ENCODE results near the gene RBM39.
"Not testable (repeated sequence)": the region's sequence is repeated elsewhere in the genome, so short reads cannot be mapped to it uniquely, and the experiment has no call there.

The RBM39 gene

DNA sequence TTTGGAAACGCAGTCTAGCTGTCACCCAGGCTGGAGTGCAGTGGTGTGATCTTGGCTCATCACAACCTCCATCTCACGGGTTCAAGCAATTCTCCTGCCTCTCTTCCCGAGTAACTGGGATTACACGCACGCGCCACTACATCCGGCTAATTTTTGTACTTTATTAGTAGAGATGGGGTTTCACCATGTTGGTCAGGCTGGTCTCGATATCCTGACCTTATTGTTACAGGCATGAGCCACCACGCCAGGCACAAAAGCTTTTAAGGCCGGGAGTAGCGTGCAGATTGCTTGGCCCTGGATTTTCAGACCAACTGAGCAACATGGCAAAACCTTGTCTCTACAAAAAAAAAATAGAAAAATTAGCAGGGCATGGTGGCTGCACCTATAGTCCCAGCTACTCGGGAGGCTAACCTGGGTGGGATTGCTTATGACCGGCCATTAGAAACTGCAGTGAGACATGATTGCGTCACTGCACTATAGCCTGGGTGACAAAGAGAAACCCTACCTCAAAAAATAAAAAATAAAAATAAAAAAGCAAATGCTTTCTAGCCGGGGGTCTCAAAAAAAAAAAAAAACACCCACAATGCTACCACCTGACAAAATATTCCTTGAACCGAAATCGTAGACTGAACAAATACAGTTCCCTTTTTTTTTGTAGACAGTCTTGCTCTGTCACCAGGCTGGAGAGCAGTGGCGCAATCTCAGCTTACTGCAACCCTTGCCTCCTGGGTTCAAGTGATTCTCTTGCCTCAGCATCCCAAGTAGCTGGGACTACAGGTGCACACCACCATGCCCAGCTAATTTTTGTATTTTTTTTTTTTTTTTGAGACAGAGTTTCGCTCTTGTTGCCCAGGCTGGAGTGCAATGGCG lies 15.0 kb downstream of the RBM39 start:
- no peak for DNase-seq (ENCODE audit: low read depth in 2 of 2)

DNA sequence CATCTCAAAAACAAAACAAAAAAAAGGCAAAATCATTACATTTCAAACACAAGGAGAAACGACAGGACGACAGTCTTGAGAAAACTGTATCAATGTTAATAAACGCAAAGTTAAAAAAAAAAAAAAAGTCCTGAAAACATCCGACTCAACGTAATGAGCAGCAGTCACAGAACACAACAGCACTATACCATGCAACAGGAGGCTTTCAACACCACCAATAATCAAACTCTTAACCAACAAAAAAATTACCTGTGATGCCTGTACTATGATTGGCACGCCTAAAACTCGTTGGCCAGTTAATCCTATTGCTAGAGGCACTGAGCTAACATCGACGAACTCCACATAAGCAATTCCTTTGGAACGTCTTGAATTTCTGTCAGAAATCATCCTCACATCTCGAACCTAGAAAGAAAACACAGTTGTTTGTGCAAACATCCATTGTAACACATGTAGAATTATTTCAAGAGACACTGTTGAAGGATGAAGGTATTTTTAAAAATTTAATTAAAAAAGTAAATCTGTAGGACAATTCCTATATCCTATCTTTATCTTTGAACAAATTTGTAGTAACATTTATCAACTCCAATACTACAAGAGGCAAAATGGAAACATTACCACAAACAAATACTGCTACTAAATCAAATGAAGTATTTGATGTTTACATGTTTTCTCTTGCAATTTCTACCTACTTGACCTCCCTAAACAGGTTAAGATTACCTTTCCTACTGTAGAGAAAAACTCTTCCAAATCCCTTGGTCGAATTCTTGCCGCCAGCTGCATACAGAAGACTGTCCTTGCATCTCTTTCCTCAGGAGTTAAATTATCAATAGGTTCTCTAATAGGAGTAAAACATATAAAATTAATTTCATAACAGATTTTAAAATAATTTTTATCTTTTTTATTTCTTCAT lies 17.5 kb downstream of the RBM39 start:
- DNase-seq (ENCODE audit: low read depth in 2 of 2): no peak

DNA sequence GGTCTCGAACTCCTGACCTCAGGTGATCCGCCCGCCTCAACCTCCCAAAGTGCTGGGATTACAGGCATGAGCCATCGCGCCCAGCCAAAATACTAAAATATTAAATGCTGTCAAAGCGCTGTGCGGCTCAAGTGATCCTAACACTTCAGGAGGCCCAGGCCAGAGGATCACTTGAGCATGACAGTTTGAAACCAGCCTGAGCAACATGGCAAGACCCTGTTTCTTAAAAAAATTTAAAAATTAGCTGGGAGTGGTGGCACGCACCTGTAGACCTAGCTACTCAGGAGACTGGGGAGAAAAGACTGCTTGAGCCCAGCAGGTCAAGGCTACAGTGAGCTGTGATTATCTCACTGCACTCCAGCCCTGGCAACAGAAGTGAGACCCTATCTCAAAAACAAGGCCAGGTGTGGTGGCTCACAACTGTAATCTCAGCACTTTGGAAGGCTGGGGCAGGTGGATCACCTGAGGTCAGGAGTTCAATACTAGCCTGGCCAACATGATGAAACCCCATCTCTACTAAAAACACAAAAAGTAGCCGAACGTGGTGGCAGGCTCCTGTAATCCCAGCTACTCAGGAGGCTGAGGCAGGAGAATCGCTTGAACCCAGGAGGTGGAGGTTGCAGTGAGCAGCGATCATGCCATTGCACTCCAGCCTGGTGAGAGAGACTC lies 18.3 kb downstream of the RBM39 start:
- DNase-seq (ENCODE audit: low read depth in 2 of 2): not testable (repeated sequence)

DNA sequence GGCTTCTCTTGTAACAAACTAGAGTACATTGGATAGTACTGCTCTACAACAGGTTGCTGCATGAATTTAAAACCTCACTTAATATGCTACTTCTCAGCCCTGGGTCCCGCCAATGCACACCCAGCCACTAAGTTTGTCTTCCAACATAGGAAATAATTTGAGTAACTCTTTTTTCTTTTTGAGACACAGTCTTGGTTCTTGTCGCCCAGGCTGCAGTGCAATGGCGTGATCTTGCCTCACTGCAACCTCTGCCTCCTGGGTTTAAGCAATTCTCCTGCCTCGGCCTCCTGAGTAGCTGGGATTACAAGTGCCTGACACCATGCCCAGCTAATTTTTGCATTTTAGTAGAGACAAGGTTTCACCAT lies 18.8 kb downstream of the RBM39 start:
- not testable (repeated sequence) for DNase-seq (ENCODE audit: low read depth in 2 of 2)

DNA sequence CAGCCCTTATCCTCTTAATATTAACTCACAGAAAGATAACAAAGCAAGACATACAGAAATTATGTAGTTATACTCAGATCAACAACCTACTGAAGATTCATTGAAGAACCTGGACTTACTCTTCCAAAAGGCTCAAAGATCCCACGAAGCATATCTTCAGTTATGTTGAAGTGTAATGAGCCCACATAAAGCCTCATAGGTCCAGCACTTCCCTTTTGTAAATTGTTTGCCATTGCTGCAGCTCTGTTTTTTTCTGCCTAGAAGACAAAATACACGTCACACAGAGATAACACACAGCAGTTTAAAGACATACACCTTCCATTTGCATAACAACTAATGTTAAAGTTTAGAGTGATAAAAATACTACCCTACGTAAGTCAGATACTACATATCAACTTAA lies 20.4 kb downstream of the RBM39 start:
- no peak for DNase-seq (ENCODE audit: low read depth in 2 of 2)

DNA sequence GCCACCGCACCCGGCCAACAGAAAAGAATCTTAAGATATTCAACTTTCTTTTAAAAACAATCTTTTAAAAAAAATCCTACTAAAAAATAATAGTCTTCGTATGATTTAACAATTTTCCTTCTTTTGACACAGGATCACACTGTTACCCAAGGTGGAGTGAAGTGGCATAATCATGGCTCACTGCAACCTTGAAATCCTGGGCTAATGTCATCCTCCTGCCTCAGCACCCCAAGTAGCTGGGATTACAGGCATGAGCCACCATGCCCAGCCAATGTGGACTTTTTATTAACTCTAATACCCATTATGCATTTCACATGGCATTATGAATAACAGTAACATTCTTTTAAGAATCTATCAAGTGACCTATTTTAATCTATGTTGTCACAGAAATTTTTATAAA lies 20.8 kb downstream of the RBM39 start:
- no peak for DNase-seq (ENCODE audit: low read depth in 2 of 2)

DNA sequence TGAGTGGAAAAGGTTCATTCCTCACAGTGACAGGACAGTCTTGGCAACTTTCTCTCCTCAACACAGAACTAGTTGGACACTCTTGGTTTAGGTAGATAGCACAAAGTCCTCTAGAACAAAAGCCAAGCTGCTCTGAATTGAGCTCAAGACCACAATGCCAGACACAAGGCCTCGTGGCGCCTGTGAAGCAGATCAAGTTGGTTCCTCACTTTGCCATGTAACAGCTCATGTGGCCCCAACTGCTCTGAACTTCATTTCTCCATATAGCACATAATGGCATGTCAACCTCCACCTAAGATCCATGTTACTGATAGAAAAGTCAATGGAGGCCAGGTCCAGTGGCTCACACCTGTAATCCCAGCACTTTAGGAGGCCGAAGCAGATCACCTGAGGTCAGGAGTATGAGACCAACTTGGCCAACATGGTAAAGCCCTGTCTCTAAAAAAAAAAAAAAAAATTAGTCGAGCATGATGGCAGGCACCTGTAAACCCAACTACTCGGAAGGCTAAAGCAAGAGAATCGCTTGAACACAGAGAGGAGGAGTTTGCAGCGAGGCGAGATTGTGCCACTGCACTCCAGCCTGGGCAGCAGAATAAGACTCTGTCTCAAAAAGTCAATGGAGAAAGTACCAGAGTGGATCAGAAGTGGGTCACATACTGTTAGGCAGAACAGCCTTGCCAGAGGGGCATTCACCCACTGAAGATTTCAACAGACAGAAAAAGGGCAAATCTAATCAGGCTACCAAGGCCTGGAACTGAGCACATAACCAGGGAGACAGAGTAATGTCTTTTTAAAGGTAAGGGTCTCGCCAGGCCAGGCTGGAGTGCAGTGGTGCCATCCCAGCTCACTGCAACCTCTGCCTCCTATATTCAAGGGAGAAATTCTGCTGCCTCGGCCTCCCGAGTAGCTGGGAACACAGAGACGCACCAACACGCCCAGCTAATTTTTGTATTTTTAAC lies 21.6 kb downstream of the RBM39 start:
- DNase-seq (ENCODE audit: low read depth in 2 of 2): no peak

DNA sequence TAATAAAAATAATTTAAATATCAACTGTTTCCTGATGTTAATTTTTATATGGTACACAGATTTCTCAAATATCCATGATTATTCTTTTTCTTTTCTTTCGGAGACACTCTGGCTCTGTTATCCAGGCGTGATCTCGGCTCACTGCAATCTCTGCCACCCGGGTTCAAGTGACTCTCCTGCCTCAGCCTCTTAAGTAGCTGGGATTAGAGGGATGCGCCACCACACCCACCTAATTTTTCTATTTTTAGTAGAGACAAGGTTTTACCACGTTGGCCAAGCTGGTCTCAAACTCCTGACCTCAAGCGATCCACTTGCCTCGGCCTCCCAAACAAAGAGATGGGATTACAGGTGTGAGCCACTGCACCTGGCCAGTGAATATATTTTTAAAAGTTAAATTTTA lies 22.3 kb downstream of the RBM39 start:
- DNase-seq (ENCODE audit: low read depth in 2 of 2): no peak

DNA sequence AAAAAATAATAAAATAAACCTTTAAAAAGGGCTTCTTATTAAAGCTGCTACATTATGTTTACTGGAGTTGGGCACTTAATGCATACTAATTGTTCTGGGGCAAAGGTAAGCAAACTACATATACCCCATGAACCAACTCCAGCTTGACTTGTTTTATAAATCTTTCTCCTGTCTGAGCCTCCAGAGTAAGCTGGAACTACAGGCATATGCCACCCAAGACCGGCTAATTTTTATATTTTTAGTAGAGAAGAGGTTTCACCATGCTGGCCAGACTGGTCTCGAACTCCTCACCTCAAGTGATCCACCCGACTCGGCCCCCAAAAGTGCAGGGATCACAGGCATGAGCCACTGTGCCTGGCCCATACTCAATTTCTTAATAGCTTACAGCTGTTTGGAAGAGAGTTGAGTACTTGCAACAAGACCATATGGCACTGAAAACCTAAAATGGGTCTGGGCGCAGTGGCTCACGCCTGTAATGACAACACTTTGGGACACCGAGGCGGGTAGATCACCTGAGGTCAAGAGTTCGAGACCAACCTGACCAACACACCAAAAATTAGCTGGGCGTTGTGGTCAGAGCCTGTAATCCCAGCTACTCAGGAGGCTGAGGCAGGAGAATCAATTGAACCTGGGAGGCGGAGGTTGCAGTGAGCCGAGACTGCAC lies 23.0 kb downstream of the RBM39 start:
- no peak for DNase-seq (ENCODE audit: low read depth in 2 of 2)

DNA sequence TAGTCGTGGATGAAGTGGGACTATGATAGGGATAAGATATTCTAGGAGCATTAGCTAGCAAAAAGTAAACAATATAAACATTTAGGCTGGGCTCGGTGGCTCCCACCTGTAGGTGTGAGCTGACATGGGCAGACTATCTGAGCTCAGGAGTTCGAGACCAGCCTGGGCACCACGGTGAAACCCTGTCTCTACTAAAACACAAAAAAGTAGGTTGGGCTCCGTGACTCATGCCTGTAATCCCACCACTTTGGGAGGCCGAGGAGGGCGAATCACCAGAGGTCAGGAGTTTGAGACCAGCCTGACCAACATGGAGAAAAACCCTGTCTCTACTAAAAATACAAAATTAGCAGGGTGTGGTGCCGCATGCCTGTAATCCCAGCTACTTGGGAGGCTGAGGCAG lies 23.7 kb downstream of the RBM39 start:
- not testable (repeated sequence) for DNase-seq (ENCODE audit: low read depth in 2 of 2)

DNA sequence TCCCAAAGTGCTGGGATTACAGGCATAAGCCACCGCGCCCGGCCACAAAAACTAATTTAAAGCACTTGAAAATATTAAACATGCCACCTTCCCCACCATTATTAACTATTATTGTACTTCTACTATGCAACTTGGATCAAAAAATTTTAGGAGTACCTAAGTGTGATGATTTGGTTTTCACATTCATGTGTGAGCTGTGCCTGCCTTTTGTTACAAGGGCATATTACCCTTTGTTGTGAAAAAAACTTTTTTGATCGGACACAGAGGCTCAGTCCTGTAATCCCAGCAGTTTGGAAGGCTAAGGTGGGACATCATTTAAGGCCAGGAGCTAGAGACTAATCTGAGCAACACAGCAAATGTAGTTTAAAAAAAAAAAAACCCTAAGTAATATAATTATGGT lies 25.7 kb downstream of the RBM39 start:
- no peak for DNase-seq (ENCODE audit: low read depth in 2 of 2)

DNA sequence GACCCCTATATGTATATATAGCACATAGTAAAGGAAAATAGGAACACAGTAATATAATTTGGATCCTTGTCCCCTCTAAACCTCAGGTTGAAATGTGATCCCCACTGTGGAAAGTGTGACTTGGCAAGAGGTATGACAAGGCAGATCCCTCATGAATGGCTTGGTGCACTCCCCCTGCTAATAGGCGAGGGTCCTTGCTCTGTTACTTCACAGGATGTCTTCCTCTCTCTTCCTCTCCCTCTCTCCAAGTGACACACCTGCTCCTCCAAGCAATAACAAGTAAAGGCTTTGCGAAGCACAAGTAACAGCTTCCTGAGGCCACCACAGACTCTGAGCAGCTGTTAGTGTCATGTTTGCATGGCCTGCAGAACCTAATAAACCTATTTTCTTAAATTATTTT lies 26.4 kb downstream of the RBM39 start:
- no peak for DNase-seq (ENCODE audit: low read depth in 2 of 2)

DNA sequence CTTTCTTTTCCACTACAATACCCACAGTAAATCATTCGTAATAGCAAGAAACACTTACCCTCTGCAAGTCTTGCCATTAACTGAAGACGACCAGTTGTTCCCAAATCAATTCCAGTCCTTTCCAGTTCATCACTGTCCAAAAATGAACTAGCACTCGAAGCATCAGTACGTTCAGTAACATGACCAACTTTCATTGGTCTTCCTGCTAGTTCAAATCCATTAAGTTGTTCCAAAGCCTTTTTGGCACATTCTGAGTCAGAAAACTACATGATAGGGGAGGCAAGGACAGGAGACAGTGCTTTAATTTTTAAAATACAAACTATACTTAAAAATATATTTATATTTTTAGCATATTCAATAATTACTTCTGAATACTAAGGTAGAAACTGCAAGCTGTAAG lies 27.9 kb downstream of the RBM39 start:
- DNase-seq (ENCODE audit: low read depth in 2 of 2): no peak

DNA sequence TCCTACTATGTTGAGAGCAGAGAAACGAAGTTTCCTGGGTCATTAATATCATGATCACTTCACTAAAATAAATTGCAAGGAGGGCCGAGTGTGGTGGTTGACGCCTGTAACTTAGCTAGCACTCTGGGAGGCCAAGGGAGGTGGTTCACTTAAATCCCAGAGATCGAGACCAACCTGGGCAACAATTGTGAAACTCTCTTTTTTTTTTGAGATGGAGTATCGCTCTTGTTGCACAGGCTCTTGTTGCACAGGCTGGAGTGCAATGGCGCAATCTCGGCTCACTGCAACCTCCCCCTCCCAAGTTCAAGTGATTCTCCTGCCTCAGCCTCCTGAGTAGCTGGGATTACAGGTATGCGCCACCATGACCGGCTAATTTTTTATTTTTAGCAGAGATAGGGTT lies 28.9 kb downstream of the RBM39 start:
- not testable (repeated sequence) for DNase-seq (ENCODE audit: low read depth in 2 of 2)

DNA sequence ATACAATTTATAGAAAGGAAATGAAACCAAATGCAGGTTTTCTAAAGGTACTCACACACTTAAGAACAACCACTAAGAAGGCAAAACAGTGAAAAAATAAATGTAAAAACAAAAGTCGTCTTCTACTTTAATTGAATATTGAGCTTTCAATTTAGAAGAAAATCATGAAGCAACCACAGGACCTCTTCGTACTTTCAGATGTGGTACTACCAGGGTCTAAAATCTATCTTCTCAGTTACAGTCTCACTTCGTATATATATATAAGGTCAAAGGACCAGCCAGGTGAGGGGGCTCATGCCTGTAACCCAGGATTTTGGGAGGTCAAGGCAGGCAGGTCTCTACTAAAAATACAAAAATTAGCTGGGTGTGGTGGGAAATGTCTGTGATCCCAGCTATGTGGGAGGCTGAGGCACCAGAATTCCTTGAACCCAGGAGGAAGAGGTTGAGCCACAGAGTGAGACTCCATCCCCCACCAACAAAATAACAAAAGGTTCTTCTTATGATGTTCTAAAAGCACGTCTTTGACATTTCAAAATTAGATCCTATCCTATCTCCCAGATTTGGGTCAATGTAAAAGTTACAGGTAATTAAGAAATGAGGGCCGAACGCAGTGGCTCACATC lies 30.4 kb downstream of the RBM39 start:
- no peak for DNase-seq (ENCODE audit: low read depth in 2 of 2)

DNA sequence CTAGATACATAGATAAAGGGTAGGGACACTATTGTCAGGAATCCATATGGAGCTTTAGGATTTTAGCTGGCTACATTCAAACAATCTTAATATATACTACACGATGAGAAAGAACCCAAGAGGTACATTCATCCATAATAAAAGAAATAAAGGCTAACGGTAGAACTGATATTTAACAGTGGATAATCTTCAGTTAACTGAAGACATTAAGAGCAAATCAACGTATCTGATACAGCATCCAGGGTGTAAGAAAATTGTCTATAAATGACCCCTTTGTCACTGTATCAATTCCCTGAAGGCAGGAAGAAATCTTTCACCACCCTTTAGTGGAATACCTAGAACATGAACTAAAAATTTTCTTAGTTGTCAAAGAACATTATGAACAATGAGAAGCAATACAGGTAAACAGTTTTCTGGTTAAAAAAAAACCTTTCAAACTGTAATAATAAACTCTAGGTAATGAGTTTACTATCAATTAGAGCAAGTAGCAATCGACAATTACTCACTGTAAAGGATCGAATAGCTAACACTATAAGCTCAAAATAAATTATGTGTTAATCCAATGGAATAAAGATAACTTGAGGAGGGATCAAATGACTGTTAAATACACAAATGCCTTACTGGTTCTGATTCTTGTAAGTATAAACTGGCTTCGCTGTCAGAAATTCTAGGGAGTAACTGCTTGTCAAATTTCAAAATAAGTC lies 31.0 kb downstream of the RBM39 start:
- no peak for DNase-seq (ENCODE audit: low read depth in 2 of 2)

DNA sequence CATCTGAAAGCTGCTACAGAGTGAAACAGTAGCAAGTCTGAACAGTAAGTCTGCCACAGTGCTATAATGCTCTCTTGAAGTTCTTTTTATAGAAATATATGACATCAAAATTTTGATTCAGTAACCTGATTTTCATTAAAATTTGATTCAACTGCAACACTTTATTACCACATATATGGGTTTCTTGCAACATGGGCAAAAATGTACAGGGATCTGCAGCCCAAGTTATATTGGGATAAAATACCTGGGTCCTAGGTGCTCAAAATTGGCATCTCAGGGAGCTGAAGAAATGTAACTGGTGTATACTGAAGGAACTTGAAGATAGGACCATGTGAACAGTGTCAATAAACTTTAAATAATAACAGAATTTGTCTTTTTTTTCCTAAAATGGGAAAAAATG lies 32.0 kb downstream of the RBM39 start:
- DNase-seq (ENCODE audit: low read depth in 2 of 2): no peak

DNA sequence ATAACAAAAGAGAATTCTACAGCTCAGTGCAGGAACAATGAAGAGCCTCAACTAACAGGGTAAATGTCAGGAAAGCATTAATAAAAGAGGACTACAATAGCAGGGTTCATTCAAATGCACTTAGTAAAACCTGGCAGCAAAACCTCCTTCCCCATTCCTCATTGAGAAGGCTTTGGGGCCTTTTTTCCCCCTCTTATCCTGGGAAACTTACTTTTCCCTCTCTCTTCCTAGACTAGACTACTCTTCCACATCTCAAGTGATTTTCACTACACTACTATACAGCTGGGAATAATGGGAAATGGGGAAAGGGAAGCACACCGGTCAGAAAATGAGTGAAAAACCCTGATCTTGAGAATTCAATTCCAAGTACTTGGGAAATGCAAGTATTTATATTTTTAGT lies 32.8 kb downstream of the RBM39 start:
- DNase-seq (ENCODE audit: low read depth in 2 of 2): no peak

DNA sequence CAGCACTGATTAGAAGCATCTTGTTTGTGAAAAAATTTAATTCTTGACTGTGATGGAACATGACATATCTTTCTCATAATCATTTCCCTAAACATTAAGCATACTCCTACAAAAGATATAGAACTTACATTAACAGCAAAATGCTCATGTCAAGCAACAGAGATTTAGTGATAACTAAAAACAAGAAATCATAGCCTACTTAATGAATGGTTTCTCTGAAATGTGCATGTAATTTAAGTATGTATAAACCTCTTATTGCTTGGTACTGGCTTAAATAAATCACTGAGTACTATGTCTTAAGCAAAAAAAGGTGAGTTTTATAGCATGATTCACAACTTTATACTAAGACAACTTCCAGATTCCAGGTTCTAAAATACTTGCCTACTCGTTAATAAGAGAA lies 33.6 kb downstream of the RBM39 start:
- DNase-seq (ENCODE audit: low read depth in 2 of 2): no peak
